SJCRH30 (cell line): ENCODE data around the gene MPP4. TPM values are rescaled to one million over a fixed set of nuclear protein-coding genes. Genes with fewer than 3 reads are reported as not detected.
"Not testable (repeated sequence)": the region's sequence is repeated elsewhere in the genome, so short reads cannot be mapped to it uniquely, and the experiment has no call there.

Experiments used
- DNase-seq, 2 experiments: peaks; one replicate each; pipeline ENCODE4 v3.0.0-alpha.2; 2015 to 2020
- H3K27ac ChIP-seq: fragments of 250-450 bp; sonication (Bioruptor Pico); 2 replicates; pipeline ENCODE4 v1.5.1; 2020; ENCODE audit warnings: mild to moderate bottlenecking, moderate library complexity
- H3K27me3 ChIP-seq: fragments of 250-450 bp; sonication (Bioruptor Pico); 2 replicates; pipeline ENCODE4 v1.5.1; 2020; ENCODE audit warnings: mild to moderate bottlenecking, moderate library complexity
- H3K36me3 ChIP-seq: fragments of 250-450 bp; sonication (Bioruptor Pico); 2 replicates; pipeline ENCODE4 v1.5.1; 2020; ENCODE audit warnings: mild to moderate bottlenecking, moderate library complexity
- H3K4me1 ChIP-seq: fragments of 250-450 bp; sonication (Bioruptor Pico); 2 replicates; pipeline ENCODE4 v1.5.1; 2020; ENCODE audit warnings: mild to moderate bottlenecking, moderate library complexity
- H3K4me3 ChIP-seq: fragments of 250-450 bp; sonication (Bioruptor Pico); 2 replicates; pipeline ENCODE4 v1.5.1; 2020; ENCODE audit warnings: mild to moderate bottlenecking, moderate library complexity
- H3K9me3 ChIP-seq: fragments of 250-450 bp; sonication (Bioruptor Pico); replicated peaks from 2 replicates; pipeline ENCODE4 v1.5.1; 2020; ENCODE audit warnings: mild to moderate bottlenecking, moderate library complexity
- total RNA-seq: library from RNA; depleted of rRNA; stranded (reverse); fragments of >200 nt; shearing (Covaris generic); gene quantifications from 2 replicates; pipeline ENCODE4 v1.2.3, GENCODE V29; 2014

Gene MPP4
- total RNA-seq, 1 experiment from 2014 or later = 0.24 TPM

DNA sequence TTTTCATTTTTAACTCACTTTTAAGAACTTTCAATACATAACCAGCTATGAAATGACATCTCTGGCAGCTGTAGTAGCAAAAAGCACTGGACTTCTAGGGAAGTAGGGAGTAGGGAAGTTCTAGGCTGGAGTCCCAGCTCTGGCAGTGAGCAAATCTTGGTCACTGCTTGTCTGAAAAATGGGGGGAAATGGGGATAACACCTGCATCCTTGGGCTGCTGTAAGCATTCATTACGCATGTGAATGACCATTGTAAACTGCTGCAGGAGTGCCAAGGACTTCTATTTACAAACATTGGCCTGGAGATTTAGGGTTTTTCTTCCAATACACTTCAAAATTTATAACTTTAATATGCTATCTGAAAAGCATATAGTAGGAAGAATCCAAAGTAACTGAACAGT is 972 bp upstream of the MPP4 start:
- DNase-seq = no peak
- Histone ChIP-seq H3K36me3 (peaks cover 3% of the 10 kb centered on the region), H3K4me3 (no peak overlapping the region), H3K27ac (no peak overlapping the region), H3K27me3 (no peaks in the 10 kb centered on the region), H3K4me1 (peaks cover 3% of the 10 kb centered on the region; the same call in 1 of the 2 replicates), H3K9me3 (no peaks in the 10 kb centered on the region)

DNA sequence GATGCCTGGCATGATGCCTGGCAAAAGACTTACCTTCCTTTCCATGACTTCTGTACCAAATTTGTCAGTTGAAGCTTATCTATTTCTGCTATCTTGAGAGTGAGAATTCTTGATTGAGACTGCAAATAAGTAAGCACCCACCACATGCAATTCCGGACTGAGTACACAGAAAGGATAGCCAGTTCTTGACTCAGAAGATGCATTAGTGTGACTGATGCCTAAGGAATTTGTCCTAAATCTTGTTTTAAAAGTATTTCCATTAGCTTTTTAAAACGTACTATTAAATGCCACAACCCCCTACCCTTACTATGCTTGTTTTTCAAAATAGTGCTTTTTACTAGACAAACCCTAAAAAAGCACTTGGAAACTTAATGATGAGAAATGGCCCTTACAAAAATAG is 545 bp downstream of the MPP4 start:
- Histone ChIP-seq H3K27ac (no peak overlapping the region), H3K36me3 (no peaks in the 10 kb centered on the region; the same call in 1 of the 2 replicates), H3K4me1 (peaks cover 3% of the 10 kb centered on the region; the same call in 1 of the 2 replicates), H3K9me3 (no peaks in the 10 kb centered on the region), H3K27me3 (no peaks in the 10 kb centered on the region), H3K4me3 (no peak overlapping the region)
- no peak for DNase-seq

DNA sequence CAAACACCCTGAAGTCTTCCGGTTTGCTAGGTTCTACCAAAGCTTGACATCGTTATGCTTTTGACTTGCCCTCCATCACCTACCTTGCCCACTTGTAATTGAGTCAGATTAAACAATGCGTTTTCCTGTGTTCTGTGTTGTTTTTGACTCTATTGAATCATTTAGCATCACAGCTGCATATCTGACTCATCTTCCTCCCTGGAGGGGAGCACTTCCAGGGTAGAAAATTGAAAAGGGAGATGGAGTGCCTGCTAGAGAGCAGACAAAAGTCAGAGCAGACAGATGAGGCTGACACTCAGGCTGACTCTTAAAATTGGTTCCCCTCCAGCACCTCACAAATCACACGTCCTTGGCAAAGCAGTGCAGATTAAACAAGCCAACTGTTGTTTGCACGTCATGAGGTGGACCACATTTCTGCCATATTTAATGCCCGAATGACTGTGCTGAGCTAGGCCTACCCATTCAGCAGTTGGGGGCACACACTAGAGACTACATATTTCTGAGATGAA is 2.2 kb downstream of the MPP4 start:
- Histone ChIP-seq H3K36me3 (no peaks in the 10 kb centered on the region; the same call in 1 of the 2 replicates), H3K4me1 (peaks cover 3% of the 10 kb centered on the region; the same call in 1 of the 2 replicates), H3K9me3 (no peaks in the 10 kb centered on the region), H3K27ac (peak overlapping the region; percentile 9), H3K27me3 (no peaks in the 10 kb centered on the region), H3K4me3 (no peak overlapping the region)
- peak; percentile 29 to 40 for DNase-seq

- no peaks in the 10 kb centered on the region for H3K4me1 ChIP-seq
- H3K36me3 ChIP-seq = no peaks in the 10 kb centered on the region
- DNase-seq = no peak
- no peaks in the 10 kb centered on the region for H3K9me3 ChIP-seq
- H3K27me3 ChIP-seq = no peaks in the 10 kb centered on the region; the same call in 1 of the 2 replicates
- no peak overlapping the region for H3K4me3 ChIP-seq
- no peak overlapping the region for H3K27ac ChIP-seq
Observed at GRCh38 chr2:201685156-201685555, 13.3 kb downstream of the MPP4 start.

GRCh38 chr2:201680743-201681142 is 17.7 kb downstream of the MPP4 start:
- H3K36me3 ChIP-seq = no peaks in the 10 kb centered on the region
- no peaks in the 10 kb centered on the region; the same call in 1 of the 2 replicates for H3K27me3 ChIP-seq
- H3K4me3 ChIP-seq = no peak overlapping the region
- H3K4me1 ChIP-seq = no peaks in the 10 kb centered on the region
- H3K9me3 ChIP-seq = no peaks in the 10 kb centered on the region
- no peak overlapping the region for H3K27ac ChIP-seq
- DNase-seq = peak; percentile 14 to 36

DNA sequence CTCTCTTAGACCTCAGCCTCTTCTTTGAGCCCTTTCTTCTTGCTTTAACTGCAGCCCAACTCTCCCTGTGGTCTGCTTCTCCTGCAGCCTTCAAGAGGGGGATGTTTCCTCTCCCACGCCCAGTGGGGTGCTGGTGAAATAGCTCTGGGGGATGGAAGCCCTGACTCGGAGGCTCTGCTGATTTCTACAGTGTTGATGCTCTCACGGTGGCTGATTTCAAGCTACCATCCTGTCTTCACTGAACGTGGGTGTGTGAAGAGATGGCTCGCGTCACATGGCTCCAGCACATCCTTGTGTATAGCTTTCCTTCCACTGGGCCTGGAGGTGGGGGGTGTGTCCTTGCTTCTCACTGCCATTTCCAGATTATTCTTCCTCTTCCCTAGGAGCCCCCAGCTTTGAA is 20.0 kb downstream of the MPP4 start:
- H3K4me1 ChIP-seq = no peaks in the 10 kb centered on the region
- DNase-seq = no peak
- no peak overlapping the region for H3K27ac ChIP-seq
- H3K4me3 ChIP-seq = no peak overlapping the region
- H3K27me3 ChIP-seq = no peaks in the 10 kb centered on the region; the same call in 1 of the 2 replicates
- H3K36me3 ChIP-seq = no peaks in the 10 kb centered on the region
- no peaks in the 10 kb centered on the region for H3K9me3 ChIP-seq

- Histone ChIP-seq H3K27me3 (no peaks in the 10 kb centered on the region), H3K9me3 (no peaks in the 10 kb centered on the region), H3K36me3 (no peaks in the 10 kb centered on the region), H3K4me3 (no peak overlapping the region), H3K27ac (no peak overlapping the region), H3K4me1 (no peaks in the 10 kb centered on the region)
- no peak for DNase-seq
Observed at GRCh38 chr2:201675454-201675853, 23.0 kb downstream of the MPP4 start.

- no peaks in the 10 kb centered on the region for H3K36me3 ChIP-seq
- no peaks in the 10 kb centered on the region for H3K9me3 ChIP-seq
- H3K27me3 ChIP-seq = no peaks in the 10 kb centered on the region
- DNase-seq = no peak
- no peak overlapping the region for H3K4me3 ChIP-seq
- no peaks in the 10 kb centered on the region for H3K4me1 ChIP-seq
- H3K27ac ChIP-seq = no peak overlapping the region
Observed at GRCh38 chr2:201674794-201675193, 23.6 kb downstream of the MPP4 start.

DNA sequence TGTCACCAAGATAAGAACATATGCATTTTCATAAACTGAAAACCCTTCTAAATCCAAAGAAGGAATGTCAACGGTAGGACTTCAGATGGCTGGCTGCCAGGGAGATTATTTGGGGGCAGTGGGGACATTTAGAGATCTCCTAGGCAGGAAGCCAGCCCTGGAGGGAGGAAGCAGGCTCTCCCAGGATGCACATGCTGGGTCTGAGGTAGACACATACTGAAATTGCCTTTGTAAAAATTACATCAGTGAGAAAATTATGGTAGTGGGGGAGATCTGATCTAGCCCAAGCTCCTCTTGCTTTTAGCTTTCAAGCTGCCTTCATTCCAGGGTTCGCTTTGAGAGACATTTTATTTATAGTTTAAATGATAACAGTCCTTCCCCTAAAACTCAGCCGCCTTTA is 24.1 kb downstream of the MPP4 start:
- Histone ChIP-seq H3K4me3 (no peak overlapping the region), H3K27ac (no peak overlapping the region)
- DNase-seq = no peak

GRCh38 chr2:201673546-201673945 is 24.9 kb downstream of the MPP4 start:
- Histone ChIP-seq H3K27ac (no peak overlapping the region), H3K9me3 (no peaks in the 10 kb centered on the region), H3K36me3 (no peaks in the 10 kb centered on the region), H3K4me3 (no peak overlapping the region), H3K27me3 (no peaks in the 10 kb centered on the region), H3K4me1 (no peaks in the 10 kb centered on the region)
- DNase-seq = no peak

More for the DNA sequence above, 24.1 kb downstream of the MPP4 start:
- Histone ChIP-seq H3K36me3 (no peaks in the 10 kb centered on the region), H3K9me3 (no peaks in the 10 kb centered on the region), H3K27me3 (no peaks in the 10 kb centered on the region), H3K4me1 (no peaks in the 10 kb centered on the region)

- H3K4me1 ChIP-seq, H3K27me3 ChIP-seq, H3K27ac ChIP-seq, DNase-seq, H3K4me3 ChIP-seq, H3K36me3 ChIP-seq, H3K9me3 ChIP-seq: not testable (repeated sequence)
Observed at GRCh38 chr2:201671205-201671604, 27.2 kb downstream of the MPP4 start.

- DNase-seq = no peak
- Histone ChIP-seq H3K36me3 (no peaks in the 10 kb centered on the region), H3K9me3 (no peaks in the 10 kb centered on the region), H3K27ac (no peak overlapping the region), H3K4me3 (no peak overlapping the region), H3K4me1 (no peaks in the 10 kb centered on the region), H3K27me3 (no peaks in the 10 kb centered on the region)
Observed at GRCh38 chr2:201669865-201670264, 28.6 kb downstream of the MPP4 start.

GRCh38 chr2:201668402-201668910 is 30.0 kb downstream of the MPP4 start:
- Histone ChIP-seq H3K4me3 (no peak overlapping the region), H3K27me3 (no peaks in the 10 kb centered on the region), H3K9me3 (no peaks in the 10 kb centered on the region), H3K4me1 (no peaks in the 10 kb centered on the region), H3K36me3 (no peaks in the 10 kb centered on the region), H3K27ac (no peak overlapping the region)
- DNase-seq = no peak

DNA sequence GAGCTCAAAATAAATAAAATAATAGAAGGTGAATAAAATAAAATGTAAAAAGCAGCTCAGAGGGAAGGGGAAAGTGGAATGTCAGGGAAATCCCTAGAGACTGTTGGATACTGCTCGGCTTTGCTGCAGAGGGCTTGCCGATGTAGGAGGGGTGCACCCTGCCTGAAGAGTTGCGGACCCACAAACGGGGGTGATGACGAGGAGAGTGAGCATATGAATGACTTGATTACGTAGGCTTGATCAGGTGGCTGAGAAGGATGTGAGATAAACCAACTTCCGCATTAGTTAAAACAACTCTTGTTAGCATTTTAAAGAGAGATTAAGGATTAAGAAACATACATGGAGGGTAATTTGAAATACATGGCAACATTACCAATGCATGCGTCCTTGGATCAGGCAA is 34.1 kb downstream of the MPP4 start:
- no peak for DNase-seq
- H3K27me3 ChIP-seq = no peaks in the 10 kb centered on the region
- no peak overlapping the region for H3K4me3 ChIP-seq
- no peaks in the 10 kb centered on the region for H3K9me3 ChIP-seq
- no peaks in the 10 kb centered on the region for H3K4me1 ChIP-seq
- no peak overlapping the region for H3K27ac ChIP-seq
- H3K36me3 ChIP-seq = no peaks in the 10 kb centered on the region

DNA sequence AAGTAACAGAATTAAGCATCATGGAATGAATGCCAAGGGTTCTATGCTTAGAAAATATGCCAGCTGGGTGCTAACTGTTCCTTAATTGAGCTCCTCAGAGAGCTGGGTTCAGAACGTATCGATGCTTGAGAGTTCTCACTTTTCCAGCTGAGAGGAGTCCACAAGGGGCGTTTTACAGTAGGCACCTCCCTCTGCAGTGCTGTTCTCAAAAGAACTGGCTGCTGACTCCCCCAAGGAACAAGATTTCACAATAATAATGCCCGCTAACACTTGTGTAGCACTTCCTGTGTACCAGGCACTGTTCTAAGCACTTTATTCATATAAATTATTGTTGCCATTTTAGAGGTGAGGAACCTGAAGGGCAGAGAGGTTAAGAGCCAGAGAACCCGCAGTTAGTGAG is 37.1 kb downstream of the MPP4 start:
- no peaks in the 10 kb centered on the region for H3K9me3 ChIP-seq
- no peak for DNase-seq
- H3K4me3 ChIP-seq = no peak overlapping the region
- H3K27me3 ChIP-seq = no peaks in the 10 kb centered on the region
- H3K36me3 ChIP-seq = no peaks in the 10 kb centered on the region
- H3K27ac ChIP-seq = no peak overlapping the region
- no peaks in the 10 kb centered on the region for H3K4me1 ChIP-seq

GRCh38 chr2:201660293-201660895 is 38.0 kb downstream of the MPP4 start:
- peak in 1 of 2 experiments; percentile 30 for DNase-seq
- Histone ChIP-seq H3K4me1 (no peaks in the 10 kb centered on the region), H3K9me3 (no peaks in the 10 kb centered on the region), H3K4me3 (no peak overlapping the region), H3K36me3 (no peaks in the 10 kb centered on the region), H3K27me3 (no peaks in the 10 kb centered on the region), H3K27ac (no peak overlapping the region)
